CD4-positive, alpha-beta T cell (primary cell): ENCODE results near the gene CLPX. TPM values are rescaled to one million over a fixed set of nuclear protein-coding genes. Genes with fewer than 3 reads are reported as not detected.

Experiments used
- ATAC-seq: fragments of 200-7000 bp; cut with Tn5 transposase; one replicate; pipeline ENCODE4 v1.10.0; 2022; ENCODE audit warnings: mild to moderate bottlenecking; ENCODE audit not compliant: poor library complexity
- CTCF ChIA-PET: fragments of 350-600 bp; sonication (Branson Sonifier 250); formaldehyde crosslinking; loops from one replicate; lab custom pipeline; 2021; ENCODE audit warnings: antibody characterized with exemption, inconsistent platforms; lab: Charles Lee
- POLR2A ChIA-PET: fragments of 350-600 bp; sonication (Branson Sonifier 250); formaldehyde crosslinking; loops from one replicate; lab custom pipeline; 2021; ENCODE audit warnings: antibody characterized with exemption, inconsistent platforms; lab: Charles Lee
- DNase-seq, 14 experiments: peaks; one replicate each; pipeline ENCODE4 v3.0.0-alpha.2; 2013 to 2020; ENCODE audit warnings: mixed read lengths in 2 of 14
- H3K27ac ChIP-seq, 2 donors: one replicate each; pipeline versions ENCODE4 v1.5.1 to v1.7.0; 2013; ENCODE audit warnings: low read length in 2 of 2, low read depth in 1 of 2, mild to moderate bottlenecking in 1 of 2
- H3K27me3 ChIP-seq, 2 experiments: 1 replicate in 1 of 2; 2 replicates in 1 of 2; pipeline versions ENCODE4 v1.6.1 to v1.7.0; 2013; ENCODE audit warnings: low read length in 2 of 2, control low read depth in 1 of 2, mild to moderate bottlenecking in 1 of 2, moderate library complexity in 1 of 2; ENCODE audit not compliant: insufficient read depth in 2 of 2, control insufficient read depth in 1 of 2
- H3K36me3 ChIP-seq: one replicate; pipeline ENCODE4 v1.6.1; 2013; ENCODE audit warnings: low read length, control low read depth; ENCODE audit not compliant: insufficient read depth
- H3K4me1 ChIP-seq: one replicate; pipeline ENCODE4 v1.6.1; 2013; ENCODE audit warnings: low read length, control low read depth; ENCODE audit not compliant: insufficient read depth
- H3K4me3 ChIP-seq: one replicate; pipeline ENCODE4 v1.5.1; 2013; ENCODE audit warnings: mild to moderate bottlenecking, low read length, moderate library complexity
- H3K9me3 ChIP-seq, 2 experiments: 1 replicate in 1 of 2; 2 replicates in 1 of 2; pipeline versions ENCODE4 v1.6.1 to v1.7.0; 2013; ENCODE audit warnings: low read length in 2 of 2, mild to moderate bottlenecking in 2 of 2, control low read depth in 1 of 2, moderate library complexity in 1 of 2; ENCODE audit not compliant: control insufficient read depth in 1 of 2, insufficient read depth in 1 of 2
- H3K27ac Mint-ChIP-seq: one replicate; pipeline ENCODE4 v1.8.0; 2020; ENCODE audit warnings: mixed read lengths
- H3K27me3 Mint-ChIP-seq: one replicate; pipeline ENCODE4 v1.8.0; 2021; ENCODE audit warnings: mixed read lengths
- H3K36me3 Mint-ChIP-seq: one replicate; pipeline ENCODE4 v1.8.0; 2021; ENCODE audit warnings: low read depth, mixed read lengths
- H3K4me1 Mint-ChIP-seq: one replicate; pipeline ENCODE4 v1.8.0; 2021; ENCODE audit warnings: low read depth, mixed read lengths
- H3K4me3 Mint-ChIP-seq: one replicate; pipeline ENCODE4 v1.8.0; 2020; ENCODE audit warnings: mild to moderate bottlenecking, mixed read lengths
- H3K9me3 Mint-ChIP-seq: one replicate; pipeline ENCODE4 v1.8.0; 2020; ENCODE audit warnings: mixed read lengths
- intact Hi-C, 2 experiments: fragments of 100-400 bp; cut with DNase I in 1 of 2; cut with micrococcal nuclease in 1 of 2; formaldehyde crosslinking; loops; one replicate each; pipeline versions ENCODE4 v1.15.1 to v1.9.0; 2023 to 2025; cut with DNase I, micrococcal nuclease
- total RNA-seq, 174 experiments: library from RNA in 2 of 174; stranded (reverse) in 2 of 174; gene quantifications; one replicate each; pipeline ENCODE4 v1.2.3 and lab custom pipeline; 2021 to 2026
- TF ChIP-seq, protein P1 (sequence below): fragments of 200-600 bp; IDR thresholded peaks from one replicate; pipeline ENCODE4 v1.8.0; 2022; ENCODE audit warnings: antibody characterized with exemption, mild to moderate bottlenecking

CLPX gene
- total RNA-seq, 2 experiments from 2014 or later, result 29.1 to 36.3 TPM

- H3K27me3 Mint-ChIP-seq, result no peaks in the 10 kb centered on the region
- intact Hi-C loops, result no loop called here
- H3K36me3 Mint-ChIP-seq, result no peaks in the 10 kb centered on the region
- Histone ChIP-seq H3K4me1 (no peaks in the 10 kb centered on the region), H3K27ac (no peak overlapping the region), H3K36me3 (no peaks in the 10 kb centered on the region), H3K4me3 (no peak overlapping the region), H3K9me3 (no peaks in the 10 kb centered on the region), H3K27me3 (no peaks in the 10 kb centered on the region)
- TF ChIP-seq, protein P1, sequence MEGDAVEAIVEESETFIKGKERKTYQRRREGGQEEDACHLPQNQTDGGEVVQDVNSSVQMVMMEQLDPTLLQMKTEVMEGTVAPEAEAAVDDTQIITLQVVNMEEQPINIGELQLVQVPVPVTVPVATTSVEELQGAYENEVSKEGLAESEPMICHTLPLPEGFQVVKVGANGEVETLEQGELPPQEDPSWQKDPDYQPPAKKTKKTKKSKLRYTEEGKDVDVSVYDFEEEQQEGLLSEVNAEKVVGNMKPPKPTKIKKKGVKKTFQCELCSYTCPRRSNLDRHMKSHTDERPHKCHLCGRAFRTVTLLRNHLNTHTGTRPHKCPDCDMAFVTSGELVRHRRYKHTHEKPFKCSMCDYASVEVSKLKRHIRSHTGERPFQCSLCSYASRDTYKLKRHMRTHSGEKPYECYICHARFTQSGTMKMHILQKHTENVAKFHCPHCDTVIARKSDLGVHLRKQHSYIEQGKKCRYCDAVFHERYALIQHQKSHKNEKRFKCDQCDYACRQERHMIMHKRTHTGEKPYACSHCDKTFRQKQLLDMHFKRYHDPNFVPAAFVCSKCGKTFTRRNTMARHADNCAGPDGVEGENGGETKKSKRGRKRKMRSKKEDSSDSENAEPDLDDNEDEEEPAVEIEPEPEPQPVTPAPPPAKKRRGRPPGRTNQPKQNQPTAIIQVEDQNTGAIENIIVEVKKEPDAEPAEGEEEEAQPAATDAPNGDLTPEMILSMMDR, result no peak
- no peaks in the 10 kb centered on the region for H3K9me3 Mint-ChIP-seq
- CTCF ChIA-PET, result no interaction called here
- DNase-seq (no peak), ATAC-seq (no peak)
- POLR2A ChIA-PET, result no interaction called here
- no peak overlapping the region for H3K4me3 Mint-ChIP-seq
- no peaks in the 10 kb centered on the region for H3K4me1 Mint-ChIP-seq
- H3K27ac Mint-ChIP-seq, result no peak overlapping the region
Measured at GRCh38 chr15:65197337-65197645, 12.1 kb upstream of the CLPX start.

GRCh38 chr15:65196637-65197336, 11.6 kb upstream of the CLPX start:
- H3K9me3 ChIP-seq, result no peaks in the 10 kb centered on the region
- H3K27me3 ChIP-seq, result no peaks in the 10 kb centered on the region
- no peak overlapping the region for H3K27ac ChIP-seq
- Mint-ChIP-seq H3K4me1 (no peaks in the 10 kb centered on the region), H3K4me3 (no peak overlapping the region), H3K36me3 (no peaks in the 10 kb centered on the region), H3K27me3 (no peaks in the 10 kb centered on the region), H3K27ac (no peak overlapping the region), H3K9me3 (no peaks in the 10 kb centered on the region)
- no peak for DNase-seq
- TF ChIP-seq, protein P1, result no peak
- CTCF ChIA-PET, result no interaction called here
- no peak overlapping the region for H3K4me3 ChIP-seq
- POLR2A ChIA-PET, result no interaction called here
- H3K36me3 ChIP-seq, result no peaks in the 10 kb centered on the region
- no peak for ATAC-seq
- intact Hi-C loops, result no loop called here
- no peaks in the 10 kb centered on the region for H3K4me1 ChIP-seq

GRCh38 chr15:65195548-65195923, 10.4 kb upstream of the CLPX start:
- H3K4me3 Mint-ChIP-seq, result no peak overlapping the region
- Histone ChIP-seq H3K27me3 (no peaks in the 10 kb centered on the region), H3K36me3 (no peaks in the 10 kb centered on the region), H3K9me3 (no peaks in the 10 kb centered on the region), H3K4me1 (no peaks in the 10 kb centered on the region), H3K4me3 (no peak overlapping the region), H3K27ac (no peak overlapping the region)
- ChIA-PET CTCF (no interaction called here), POLR2A (no interaction called here)
- no peaks in the 10 kb centered on the region for H3K36me3 Mint-ChIP-seq
- ATAC-seq (no peak), DNase-seq (no peak)
- TF ChIP-seq, protein P1, result no peak
- intact Hi-C loops, result no loop called here
- H3K27me3 Mint-ChIP-seq, result no peaks in the 10 kb centered on the region
- H3K27ac Mint-ChIP-seq, result no peak overlapping the region
- H3K9me3 Mint-ChIP-seq, result no peaks in the 10 kb centered on the region
- H3K4me1 Mint-ChIP-seq, result no peaks in the 10 kb centered on the region
